22Rv1 (cell line): Measurements from ENCODE around the gene ARHGAP26.

ENCODE experiments used
- CTCF ChIP-seq: fragments of 450-650 bp; IDR thresholded peaks from 2 replicates; pipeline ENCODE4 v1.5.1; 2017; ENCODE audit warnings: mild to moderate bottlenecking
- ZFX ChIP-seq: fragments of 450-650 bp; IDR thresholded peaks from 2 replicates; pipeline ENCODE4 v1.6.1; 2017; ENCODE audit warnings: antibody characterized with exemption, borderline replicate concordance

- no peak for TF ChIP-seq CTCF
- TF ChIP-seq ZFX: no peak
Measured at GRCh38 chr5:143078313-143078712, 308.1 kb downstream of the ARHGAP26 start.
